Measurements from ENCODE around the gene CFAP251.

Gene CFAP251

DNA sequence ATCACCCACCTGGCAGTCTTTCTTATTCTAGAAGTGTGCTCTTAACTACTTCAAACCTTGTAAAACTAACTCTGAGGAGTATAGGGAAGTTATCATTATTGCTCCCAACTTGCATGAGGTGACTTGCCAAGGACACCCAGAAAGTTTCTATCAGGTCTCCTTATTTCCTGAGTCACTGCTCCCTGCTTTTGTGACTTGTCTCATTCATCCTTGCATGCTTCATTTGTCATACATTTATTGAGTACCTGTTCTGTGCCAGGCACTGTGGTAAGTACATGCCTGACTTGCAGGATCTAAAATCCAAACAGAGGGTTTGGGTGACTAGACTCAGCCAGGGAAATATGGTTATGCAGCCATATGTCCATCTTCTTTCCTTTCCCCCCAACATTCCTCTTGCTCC is 25.5 kb downstream of the CFAP251 start:
- POLR2A ChIA-PET = no interaction called here
- CTCF ChIA-PET = interaction anchor here (0.6 to 1.2 kb wide), 2 partner anchors 110 to 149 kb away, joined by 3 to 4 read pairs; no protein-coding TSS in a partner anchor
- Histone ChIP-seq H3K9me3 (ENCODE audit: control insufficient read depth, insufficient read depth, low read depth, low read length) (no peaks in the 10 kb centered on the region), H3K4me1 (ENCODE audit: control insufficient read depth, insufficient read depth, low read length) (no peaks in the 10 kb centered on the region), H3K27ac (ENCODE audit: extremely low read depth, low read depth, low read length) (no peak overlapping the region), H3K4me3 (ENCODE audit: low read depth, low read length) (no peak overlapping the region), H3K36me3 (ENCODE audit: control insufficient read depth in 2 of 2, insufficient read depth in 1 of 2, low read length in 2 of 2) (peaks cover 0 to 10% of the 10 kb centered on the region in 2 experiments; a peak in 2 of 3 replicates)
- TF ChIP-seq ZNF366 (tag by site-specific recombination; conservative IDR thresholded peaks at IDR 0.05) = no peak

GRCh38 chr12:121946313-121947025 is 28.1 kb downstream of the CFAP251 start:
- ChIA-PET CTCF (no interaction called here), POLR2A (no interaction called here)
- Histone ChIP-seq H3K27ac (ENCODE audit: extremely low read depth, low read depth, low read length) (no peak overlapping the region), H3K36me3 (ENCODE audit: control insufficient read depth in 2 of 2, insufficient read depth in 1 of 2, low read length in 2 of 2) (peaks cover 0 to 10% of the 10 kb centered on the region in 2 experiments; a peak in 2 of 3 replicates), H3K4me3 (ENCODE audit: low read depth, low read length) (no peak overlapping the region), H3K4me1 (ENCODE audit: control insufficient read depth, insufficient read depth, low read length) (no peaks in the 10 kb centered on the region), H3K9me3 (ENCODE audit: control insufficient read depth, insufficient read depth, low read depth, low read length) (no peaks in the 10 kb centered on the region)
- TF ChIP-seq ZNF148 (tag by site-specific recombination; IDR thresholded peaks at IDR 0.05; ENCODE audit: borderline replicate concordance) (no peak), ZNF558 (tag by site-specific recombination; IDR thresholded peaks at IDR 0.05) (no peak), ZNF701 (tag by site-specific recombination; IDR thresholded peaks at IDR 0.05) (no peak), ZNF529 (tag by site-specific recombination; IDR thresholded peaks at IDR 0.05; ENCODE audit: insufficient replicate concordance) (no peak), ZNF398 (tag by site-specific recombination; IDR thresholded peaks at IDR 0.05) (no peak), ZNF530 (tag by site-specific recombination; IDR thresholded peaks at IDR 0.05; ENCODE audit: low read depth) (no peak), ZNF239 (tag by site-specific recombination; IDR thresholded peaks at IDR 0.05) (no peak), ZNF621 (tag by site-specific recombination; IDR thresholded peaks at IDR 0.05) (no peak), ZNF626 (tag by site-specific recombination; IDR thresholded peaks at IDR 0.05) (no peak), ZFP41 (tag by site-specific recombination; IDR thresholded peaks at IDR 0.05; ENCODE audit: borderline replicate concordance) (no peak), OVOL3 (tag by site-specific recombination; IDR thresholded peaks at IDR 0.05) (no peak), ZNF747 (tag by site-specific recombination; IDR thresholded peaks at IDR 0.05) (no peak), ZNF175 (tag by site-specific recombination; IDR thresholded peaks at IDR 0.05) (no peak), ZNF248 (tag by site-specific recombination; IDR thresholded peaks at IDR 0.05) (no peak), ZNF341 (tag by site-specific recombination; IDR thresholded peaks at IDR 0.05; ENCODE audit: low read depth) (no peak)
- TF ChIP-seq, protein P1, sequence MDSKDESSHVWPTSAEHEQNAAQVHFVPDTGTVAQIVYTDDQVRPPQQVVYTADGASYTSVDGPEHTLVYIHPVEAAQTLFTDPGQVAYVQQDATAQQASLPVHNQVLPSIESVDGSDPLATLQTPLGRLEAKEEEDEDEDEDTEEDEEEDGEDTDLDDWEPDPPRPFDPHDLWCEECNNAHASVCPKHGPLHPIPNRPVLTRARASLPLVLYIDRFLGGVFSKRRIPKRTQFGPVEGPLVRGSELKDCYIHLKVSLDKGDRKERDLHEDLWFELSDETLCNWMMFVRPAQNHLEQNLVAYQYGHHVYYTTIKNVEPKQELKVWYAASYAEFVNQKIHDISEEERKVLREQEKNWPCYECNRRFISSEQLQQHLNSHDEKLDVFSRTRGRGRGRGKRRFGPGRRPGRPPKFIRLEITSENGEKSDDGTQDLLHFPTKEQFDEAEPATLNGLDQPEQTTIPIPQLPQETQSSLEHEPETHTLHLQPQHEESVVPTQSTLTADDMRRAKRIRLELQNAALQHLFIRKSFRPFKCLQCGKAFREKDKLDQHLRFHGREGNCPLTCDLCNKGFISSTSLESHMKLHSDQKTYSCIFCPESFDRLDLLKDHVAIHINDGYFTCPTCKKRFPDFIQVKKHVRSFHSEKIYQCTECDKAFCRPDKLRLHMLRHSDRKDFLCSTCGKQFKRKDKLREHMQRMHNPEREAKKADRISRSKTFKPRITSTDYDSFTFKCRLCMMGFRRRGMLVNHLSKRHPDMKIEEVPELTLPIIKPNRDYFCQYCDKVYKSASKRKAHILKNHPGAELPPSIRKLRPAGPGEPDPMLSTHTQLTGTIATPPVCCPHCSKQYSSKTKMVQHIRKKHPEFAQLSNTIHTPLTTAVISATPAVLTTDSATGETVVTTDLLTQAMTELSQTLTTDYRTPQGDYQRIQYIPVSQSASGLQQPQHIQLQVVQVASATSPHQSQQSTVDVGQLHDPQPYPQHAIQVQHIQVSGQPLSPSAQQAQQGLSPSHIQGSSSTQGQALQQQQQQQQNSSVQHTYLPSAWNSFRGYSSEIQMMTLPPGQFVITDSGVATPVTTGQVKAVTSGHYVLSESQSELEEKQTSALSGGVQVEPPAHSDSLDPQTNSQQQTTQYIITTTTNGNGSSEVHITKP (tag by site-specific recombination; IDR thresholded peaks at IDR 0.05) = no peak
